A549 (cell line): ENCODE data around the gene FER. TPM values are rescaled to one million over a fixed set of nuclear protein-coding genes. Genes with fewer than 3 reads are reported as not detected.
A peak's percentile ranks its signal among the peaks of the same experiment; 100 is the strongest.

ENCODE experiments used
- ATAC-seq, 2 experiments: fragments of 200-7000 bp in 1 of 2; fragments of >200 bp in 1 of 2; cut with Nextera tagmentation in 1 of 2; cut with Tn5 transposase in 1 of 2; 3 replicates each; pipeline versions ENCODE4 v1.8.0 to v1.9.1; 2018 to 2020; ENCODE audit warnings: mild to moderate bottlenecking in 1 of 2, moderate library complexity in 1 of 2
- CTCF ChIA-PET: fragments of 300-600 bp; sonication (Branson Sonifier 250); formaldehyde crosslinking; extraction: SDS; loops from one replicate; lab custom pipeline; 2021; ENCODE audit warnings: antibody characterized with exemption, inconsistent platforms; lab: Yijun Ruan, JAX
- POLR2A ChIA-PET: fragments of 350-600 bp; formaldehyde crosslinking; extraction: SDS; loops from one replicate; lab custom pipeline; 2021; ENCODE audit warnings: antibody characterized with exemption, inconsistent platforms; lab: Yijun Ruan, JAX
- DNase-seq, 2 experiments: peaks; one replicate each; pipeline versions ENCODE4 v3.0.0 to v3.0.0-alpha.2; 2011 to 2016; ENCODE audit warnings: low read depth in 1 of 2, low spot score in 1 of 2
- FAIRE-seq: peaks from 2 replicates; lab custom pipeline; 2011; peaks lifted over from hg19 to GRCh38; lab: Jason Lieb, UNC
- H3K27ac ChIP-seq, 2 experiments: fragments of >200 bp; sonication (Bioruptor Twin); formaldehyde crosslinking; 3 replicates each; pipeline ENCODE4 v1.5.1; 2016 to 2017
- H3K4me1 ChIP-seq: fragments of >200 bp; sonication (Bioruptor Twin); formaldehyde crosslinking; 3 replicates; pipeline ENCODE4 v1.6.1; 2016
- H3K4me2 ChIP-seq: fragments of >200 bp; sonication (Bioruptor Twin); formaldehyde crosslinking; 3 replicates; pipeline ENCODE4 v1.6.1; 2016
- H3K4me3 ChIP-seq: fragments of >200 bp; sonication (Bioruptor Twin); formaldehyde crosslinking; 3 replicates; pipeline ENCODE4 v1.5.1; 2016
- H3K9me3 ChIP-seq: fragments of >200 bp; sonication (Bioruptor Twin); formaldehyde crosslinking; 3 replicates; pipeline ENCODE4 v1.6.1; 2016
- BHLHE40 ChIP-seq: IDR thresholded peaks from 2 replicates; pipeline ENCODE4 v1.6.1; 2012; ENCODE audit warnings: low read depth, low read length, inconsistent platforms
- CBX2 ChIP-seq: fragments of 200-600 bp; sonication (generic); IDR thresholded peaks from 2 replicates; pipeline ENCODE4 v1.6.1; 2016; ENCODE audit warnings: low read depth, mild to moderate bottlenecking, borderline replicate concordance
- CTCF ChIP-seq: fragments of >200 bp; sonication (Bioruptor Twin); formaldehyde crosslinking; IDR thresholded peaks from 3 replicates; pipeline ENCODE4 v1.5.1; 2016
- E2F6 ChIP-seq: IDR thresholded peaks from 2 replicates; pipeline ENCODE4 v1.6.1; 2012; ENCODE audit warnings: low read depth, borderline replicate concordance
- EHMT2 ChIP-seq: fragments of 200-600 bp; sonication (generic); IDR thresholded peaks from 2 replicates; pipeline ENCODE4 v1.6.1; 2016; ENCODE audit warnings: antibody characterized with exemption, low read depth, mild to moderate bottlenecking, moderate library complexity
- ELK1 ChIP-seq: fragments of 150-350 bp; IDR thresholded peaks from 2 replicates; pipeline ENCODE4 v1.6.1; 2014; ENCODE audit warnings: low read depth, mild to moderate bottlenecking, low read length
- EP300 ChIP-seq, 2 experiments: fragments of >200 bp; sonication (Bioruptor Twin); formaldehyde crosslinking; IDR thresholded peaks; 2 replicates in 1 of 2; 3 replicates in 1 of 2; pipeline ENCODE4 v1.6.1; 2016 to 2017
- GATA3 ChIP-seq: IDR thresholded peaks from 2 replicates; pipeline ENCODE4 v1.6.1; 2012; ENCODE audit warnings: borderline replicate concordance
- HES2 ChIP-seq: fragments of >200 bp; sonication (Bioruptor Twin); formaldehyde crosslinking; IDR thresholded peaks from 2 replicates; pipeline ENCODE4 v1.6.1; 2016
- HEYL ChIP-seq: fragments of 250-450 bp; sonication (Bioruptor Pico); IDR thresholded peaks from 2 replicates; pipeline ENCODE4 v1.8.0; 2021; ENCODE audit warnings: mild to moderate bottlenecking, moderate library complexity
- HMGXB4 ChIP-seq: fragments of 250-450 bp; sonication (Bioruptor Pico); IDR thresholded peaks from 2 replicates; pipeline ENCODE4 v1.5.0; 2021; ENCODE audit warnings: mild to moderate bottlenecking, moderate library complexity, borderline replicate concordance
- JUNB ChIP-seq: fragments of >200 bp; sonication (Bioruptor Twin); formaldehyde crosslinking; IDR thresholded peaks from 2 replicates; pipeline ENCODE4 v1.6.1; 2016
- KDM5A ChIP-seq: fragments of 200-600 bp; sonication (generic); IDR thresholded peaks from 2 replicates; pipeline ENCODE4 v1.6.1; 2016; ENCODE audit warnings: antibody characterized with exemption, mild to moderate bottlenecking
- MAFK ChIP-seq: fragments of 450-650 bp; IDR thresholded peaks from 2 replicates; pipeline ENCODE4 v1.6.1; 2014; ENCODE audit not compliant: partially characterized antibody
- MYC ChIP-seq: IDR thresholded peaks from 2 replicates; pipeline ENCODE4 v1.6.1; 2012; ENCODE audit warnings: mild to moderate bottlenecking, inconsistent platforms, low read length, improper control_type of control experiment, borderline replicate concordance
- NFE2L2 ChIP-seq: fragments of 150-350 bp; conservative IDR thresholded peaks from 2 replicates; pipeline ENCODE4 v1.6.1; 2014; ENCODE audit warnings: low read length
- NR3C1 ChIP-seq: fragments of >200 bp; sonication (Bioruptor Twin); formaldehyde crosslinking; IDR thresholded peaks from 3 replicates; pipeline ENCODE4 v1.6.1; 2017
- PHF8 ChIP-seq: fragments of 200-600 bp; sonication (generic); IDR thresholded peaks from 2 replicates; pipeline ENCODE4 v1.6.1; 2016; ENCODE audit warnings: low read depth, mild to moderate bottlenecking, antibody characterized with exemption, moderate library complexity, borderline replicate concordance
- POLR2A ChIP-seq: IDR thresholded peaks from 2 replicates; pipeline ENCODE4 v1.6.1; 2012; ENCODE audit warnings: mild to moderate bottlenecking, low read length
- RARB ChIP-seq: fragments of 250-450 bp; sonication (Bioruptor Pico); IDR thresholded peaks from 2 replicates; pipeline ENCODE4 v1.8.0; 2021; ENCODE audit warnings: mild to moderate bottlenecking, moderate library complexity
- RCOR1 ChIP-seq: fragments of 150-350 bp; IDR thresholded peaks from 2 replicates; pipeline ENCODE4 v1.6.1; 2014; ENCODE audit warnings: antibody characterized with exemption, low read length, low read depth
- RNF2 ChIP-seq: fragments of 200-600 bp; sonication (generic); IDR thresholded peaks from 2 replicates; pipeline ENCODE4 v1.6.1; 2016; ENCODE audit warnings: low read depth, mild to moderate bottlenecking, antibody characterized with exemption, moderate library complexity, borderline replicate concordance
- SREBF2 ChIP-seq: fragments of 450-650 bp; IDR thresholded peaks from 2 replicates; pipeline ENCODE4 v1.6.1; 2014; ENCODE audit warnings: mild to moderate bottlenecking, moderate library complexity
- ZFP36 ChIP-seq: fragments of 450-650 bp; IDR thresholded peaks from 2 replicates; pipeline ENCODE4 v1.6.1; 2014; ENCODE audit warnings: borderline replicate concordance; ENCODE audit not compliant: partially characterized antibody
- ZNF302 ChIP-seq: fragments of 250-450 bp; sonication (Bioruptor Pico); IDR thresholded peaks from 2 replicates; pipeline ENCODE4 v1.9.0; 2021; ENCODE audit warnings: inconsistent platforms, mild to moderate bottlenecking, moderate library complexity
- ZSCAN20 ChIP-seq: fragments of 250-450 bp; sonication (Bioruptor Pico); IDR thresholded peaks from 2 replicates; pipeline ENCODE4 v1.8.0; 2022; ENCODE audit warnings: mild to moderate bottlenecking, moderate library complexity
- WGBS: methylation state at CpG from one replicate; pipeline ENCODE4 v1.1.6; 2017; ENCODE audit errors: missing lambda C conversion rate; 5-methylcytosine and 5-hydroxymethylcytosine counted together
- polyA plus RNA-seq, 4 experiments: library from polyadenylated mRNA; depleted of rRNA in 3 of 4; stranded (reverse); fragments of >200 nt; fragmentation: RNase III in 1 of 4; extraction: RNeasy Plus Mini Kit Qiagen cat#74134 plus additional on column Dnase treatment in 1 of 4; gene quantifications; 2 replicates in 3 of 4; 3 replicates in 1 of 4; pipeline ENCODE4 v1.2.3, GENCODE V29; 2011 to 2017

The FER gene
- polyA plus RNA-seq, 2 of the 4 experiments (the other 2 are of a cell fraction) = 3.6 to 12.3 TPM

GRCh38 chr5:109003928-109004327, 256.2 kb downstream of the FER start:
- no peak overlapping the region for H3K4me3 ChIP-seq
- TF ChIP-seq BHLHE40 (no peak), HEYL (CRISPR knock-in tag) (no peak), MAFK (peak; percentile 18)
- TF ChIP-seq, all 56 proteins: peak for 1
- 61% methylated on average over 4 of the region's 4 CpGs for WGBS
- FAIRE-seq (no peak), DNase-seq (no peak), ATAC-seq (no peak)
- ChIA-PET CTCF (no interaction called here), POLR2A (no interaction called here)
- no peak overlapping the region for H3K27ac ChIP-seq
- no peaks in the 10 kb centered on the region for H3K9me3 ChIP-seq
- H3K4me1 ChIP-seq = no peaks in the 10 kb centered on the region
- no peak overlapping the region for H3K4me2 ChIP-seq

- FAIRE-seq (no peak), DNase-seq (no peak), ATAC-seq (no peak)
- Histone ChIP-seq H3K9me3 (no peaks in the 10 kb centered on the region), H3K4me3 (no peak overlapping the region), H3K4me1 (no peaks in the 10 kb centered on the region), H3K4me2 (no peak overlapping the region), H3K27ac (no peak overlapping the region)
- ChIA-PET CTCF (interaction anchor here (0.6 kb wide), 1 partner anchor 468 kb away, joined by 4 read pairs; no protein-coding TSS in a partner anchor), POLR2A (no interaction called here)
- WGBS = 49% methylated on average over 4 of the region's 4 CpGs
- no peak for TF ChIP-seq SREBF2
- TF ChIP-seq E2F6 = no peak
- TF ChIP-seq MYC = no peak
- TF ChIP-seq CBX2 = no peak
- TF ChIP-seq ELK1 = no peak
- no peak for TF ChIP-seq NFE2L2
- TF ChIP-seq RNF2 = no peak
- no peak for TF ChIP-seq RARB
- no peak for TF ChIP-seq HMGXB4 (CRISPR knock-in tag)
- no peak for TF ChIP-seq ZNF302 (CRISPR knock-in tag)
- TF ChIP-seq CTCF = no peak
- TF ChIP-seq NR3C1 = no peak
These were observed 257.8 kb downstream of the FER start for GRCh38 chr5:109005297-109006009.

- Histone ChIP-seq H3K4me2 (no peak overlapping the region), H3K4me3 (no peak overlapping the region), H3K9me3 (no peaks in the 10 kb centered on the region), H3K27ac (no peak overlapping the region), H3K4me1 (no peaks in the 10 kb centered on the region)
- 85% methylated on average over 6 of the region's 6 CpGs for WGBS
- CTCF ChIA-PET = interaction anchor here (0.6 kb wide), 1 partner anchor 467 kb away, joined by 4 read pairs; no protein-coding TSS in a partner anchor
- POLR2A ChIA-PET = no interaction called here
- FAIRE-seq (no peak), ATAC-seq (no peak), DNase-seq (no peak)
- TF ChIP-seq PHF8 (no peak), RCOR1 (no peak), CTCF (no peak), MAFK (no peak), POLR2A (no peak), KDM5A (no peak), JUNB (no peak), EP300 (IDR thresholded peaks at IDR 0.05) (no peak), GATA3 (no peak), HES2 (no peak), NFE2L2 (no peak), CBX2 (no peak), ZFP36 (no peak), EHMT2 (no peak), ZSCAN20 (CRISPR knock-in tag) (no peak)
These were observed 258.4 kb downstream of the FER start for GRCh38 chr5:109006129-109006528.
